Measurements from ENCODE around the gene NAE1.
A peak's percentile ranks its signal among the peaks of the same experiment; 100 is the strongest.
"Not testable (repeated sequence)": the region's sequence is repeated elsewhere in the genome, so short reads cannot be mapped to it uniquely, and the experiment has no call there.

The NAE1 gene

DNA sequence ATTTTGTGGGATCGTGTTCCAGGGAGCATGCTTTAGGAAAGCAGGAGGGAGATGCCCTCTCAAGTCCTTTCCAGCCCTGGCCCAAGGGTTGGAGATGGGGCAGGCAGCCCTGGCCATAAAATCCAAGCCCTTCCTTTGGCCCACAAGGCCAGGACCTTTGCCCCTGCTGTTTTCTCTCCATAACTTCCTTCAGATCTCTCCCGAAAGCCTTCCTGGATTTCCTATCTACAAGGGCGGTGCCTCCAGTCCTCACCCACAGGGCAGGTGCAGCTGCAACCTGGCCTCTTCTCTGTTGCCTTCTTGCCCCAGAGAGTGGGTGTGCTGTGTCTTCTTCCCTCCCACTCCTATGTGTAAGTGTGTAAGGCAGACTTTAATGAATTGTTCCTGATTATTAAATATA lies 41.1 kb upstream of the NAE1 start:
- in situ Hi-C loops (cut with MboI; ENCODE audit: low pct_unique_long_range_greater_than_20kb, low sequenced_read_pairs, unreplicated experiment): loop anchor here (25.0 kb wide), 1 partner anchor 460 kb away; no protein-coding TSS in a partner anchor
- TF ChIP-seq, protein P1, sequence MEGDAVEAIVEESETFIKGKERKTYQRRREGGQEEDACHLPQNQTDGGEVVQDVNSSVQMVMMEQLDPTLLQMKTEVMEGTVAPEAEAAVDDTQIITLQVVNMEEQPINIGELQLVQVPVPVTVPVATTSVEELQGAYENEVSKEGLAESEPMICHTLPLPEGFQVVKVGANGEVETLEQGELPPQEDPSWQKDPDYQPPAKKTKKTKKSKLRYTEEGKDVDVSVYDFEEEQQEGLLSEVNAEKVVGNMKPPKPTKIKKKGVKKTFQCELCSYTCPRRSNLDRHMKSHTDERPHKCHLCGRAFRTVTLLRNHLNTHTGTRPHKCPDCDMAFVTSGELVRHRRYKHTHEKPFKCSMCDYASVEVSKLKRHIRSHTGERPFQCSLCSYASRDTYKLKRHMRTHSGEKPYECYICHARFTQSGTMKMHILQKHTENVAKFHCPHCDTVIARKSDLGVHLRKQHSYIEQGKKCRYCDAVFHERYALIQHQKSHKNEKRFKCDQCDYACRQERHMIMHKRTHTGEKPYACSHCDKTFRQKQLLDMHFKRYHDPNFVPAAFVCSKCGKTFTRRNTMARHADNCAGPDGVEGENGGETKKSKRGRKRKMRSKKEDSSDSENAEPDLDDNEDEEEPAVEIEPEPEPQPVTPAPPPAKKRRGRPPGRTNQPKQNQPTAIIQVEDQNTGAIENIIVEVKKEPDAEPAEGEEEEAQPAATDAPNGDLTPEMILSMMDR (IDR thresholded peaks at IDR 0.05; ENCODE audit: extremely low read depth, insufficient read depth, missing control alignments): no peak
- DNase-seq (ENCODE audit: low spot score): no peak

DNA sequence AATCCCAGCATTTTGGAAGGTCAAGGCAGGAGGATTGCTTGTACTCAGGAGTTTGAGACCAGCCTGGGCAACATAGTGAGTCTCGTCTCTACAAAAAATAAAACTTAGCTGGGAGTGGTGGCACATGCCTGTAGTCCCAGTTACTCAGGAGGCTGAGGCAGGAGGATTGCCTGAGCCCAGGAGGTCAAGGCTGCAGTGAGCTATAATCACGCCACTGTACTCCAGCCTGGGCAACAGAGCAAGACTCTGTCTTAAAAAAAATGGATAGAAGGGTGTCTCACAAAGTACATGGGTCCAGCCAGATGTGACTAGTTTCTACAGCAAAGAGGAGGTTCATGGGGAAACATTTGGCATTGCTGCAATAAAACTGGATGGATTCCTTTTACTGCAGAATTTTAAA lies 40.6 kb upstream of the NAE1 start:
- in situ Hi-C loops (cut with MboI; ENCODE audit: low pct_unique_long_range_greater_than_20kb, low sequenced_read_pairs, unreplicated experiment): loop anchor here (25.0 kb wide), 1 partner anchor 459 kb away; no protein-coding TSS in a partner anchor
- not testable (repeated sequence) for DNase-seq (ENCODE audit: low spot score)

- TF ChIP-seq, protein P1 (IDR thresholded peaks at IDR 0.05; ENCODE audit: extremely low read depth, insufficient read depth, missing control alignments): no peak
- DNase-seq (ENCODE audit: low spot score): no peak
- in situ Hi-C loops (cut with MboI; ENCODE audit: low pct_unique_long_range_greater_than_20kb, low sequenced_read_pairs, unreplicated experiment): loop anchor here (25.0 kb wide), 1 partner anchor 457 kb away; no protein-coding TSS in a partner anchor
Observed at GRCh38 chr16:66869424-66869823, 38.6 kb upstream of the NAE1 start.

DNA sequence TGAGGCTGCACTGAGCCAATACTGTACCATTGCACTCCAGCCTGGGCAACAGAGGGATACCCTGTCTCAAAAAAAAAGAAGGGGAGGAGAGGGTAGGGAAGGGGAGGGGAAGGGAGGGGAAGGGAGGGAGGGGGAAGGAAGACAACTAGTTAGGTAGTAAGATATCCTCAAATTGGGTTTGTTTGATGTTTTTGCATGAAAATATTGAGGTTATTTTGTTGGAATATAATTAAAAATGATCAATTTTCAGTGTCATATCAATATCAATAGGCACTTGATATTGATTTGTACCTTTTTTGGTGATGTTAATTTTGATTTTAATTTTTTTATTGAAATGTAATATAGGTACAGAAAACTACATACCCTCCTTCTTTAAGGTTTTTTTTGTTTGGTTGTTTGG lies 32.9 kb upstream of the NAE1 start:
- no peak for DNase-seq (ENCODE audit: low spot score)
- TF ChIP-seq, protein P1 (IDR thresholded peaks at IDR 0.05; ENCODE audit: extremely low read depth, insufficient read depth, missing control alignments): no peak
- in situ Hi-C loops (cut with MboI; ENCODE audit: low pct_unique_long_range_greater_than_20kb, low sequenced_read_pairs, unreplicated experiment): loop anchor here (25.0 kb wide), 1 partner anchor 451 kb away; no protein-coding TSS in a partner anchor

DNA sequence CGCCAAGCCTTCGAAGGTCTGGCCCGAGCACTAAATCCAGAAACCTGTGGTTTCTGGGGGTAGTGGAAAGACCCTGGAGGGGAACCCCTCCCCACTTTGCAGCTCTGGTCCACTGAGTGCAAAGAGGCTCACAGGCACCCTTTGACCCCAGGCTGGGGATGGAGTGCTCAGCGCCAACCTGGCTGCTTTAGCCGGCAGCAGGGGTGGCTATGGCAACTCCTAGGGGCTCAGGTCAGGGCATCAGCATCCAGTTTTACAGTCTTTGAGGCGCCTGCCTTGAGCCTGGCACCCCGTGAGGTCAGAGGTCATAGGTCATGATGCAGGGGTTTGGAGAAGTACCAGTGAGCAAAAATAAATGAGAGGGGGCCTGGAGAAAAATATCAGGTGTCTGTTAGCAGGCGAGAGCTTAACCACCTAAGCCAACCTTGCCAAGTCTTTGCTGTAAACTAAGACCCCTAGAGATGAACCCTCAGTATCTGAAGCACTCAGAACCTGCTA lies 31.3 kb upstream of the NAE1 start:
- in situ Hi-C loops (cut with MboI; ENCODE audit: low pct_unique_long_range_greater_than_20kb, low sequenced_read_pairs, unreplicated experiment): loop anchor here (25.0 kb wide), 1 partner anchor 450 kb away; no protein-coding TSS in a partner anchor
- DNase-seq (ENCODE audit: low spot score): no peak
- TF ChIP-seq, protein P1 (IDR thresholded peaks at IDR 0.05; ENCODE audit: extremely low read depth, insufficient read depth, missing control alignments): no peak

DNA sequence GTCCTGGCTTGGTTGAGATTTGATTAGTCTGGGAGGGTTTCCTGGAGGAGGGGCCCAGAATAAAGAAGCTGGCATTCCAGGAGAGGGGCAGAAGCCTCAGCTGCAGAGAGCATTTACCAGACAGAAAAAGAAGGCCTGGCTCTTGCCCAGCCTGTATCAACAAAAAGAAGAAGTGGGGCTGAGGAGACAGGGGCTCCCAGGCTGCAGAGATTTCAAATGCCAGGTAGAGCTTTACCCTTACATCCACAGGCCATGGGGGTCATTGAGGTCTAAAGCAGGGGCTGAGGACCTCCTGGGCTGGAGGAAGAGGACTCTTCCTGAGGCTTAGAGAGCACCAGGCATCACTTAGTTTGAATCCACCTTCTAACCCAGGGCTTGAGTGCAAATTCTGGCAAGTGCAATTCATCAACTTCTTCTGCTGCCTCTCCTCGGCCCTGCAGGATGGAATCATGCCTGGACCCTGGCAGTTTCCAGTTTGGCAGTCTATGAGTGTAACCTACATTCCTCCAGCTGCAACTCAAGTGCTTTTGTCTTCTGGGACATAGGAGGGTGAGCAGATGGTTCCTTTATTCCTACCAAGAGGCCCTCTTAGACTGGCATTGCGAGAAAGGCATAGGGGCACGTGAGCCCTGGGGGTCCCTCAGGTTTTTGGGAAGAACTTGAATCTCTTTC lies 28.8 kb upstream of the NAE1 start:
- TF ChIP-seq, protein P1 (IDR thresholded peaks at IDR 0.05; ENCODE audit: extremely low read depth, insufficient read depth, missing control alignments): no peak
- DNase-seq (ENCODE audit: low spot score): peak; percentile 2
- in situ Hi-C loops (cut with MboI; ENCODE audit: low pct_unique_long_range_greater_than_20kb, low sequenced_read_pairs, unreplicated experiment): loop anchor here (25.0 kb wide), 1 partner anchor 447 kb away; no protein-coding TSS in a partner anchor

- TF ChIP-seq, protein P1 (IDR thresholded peaks at IDR 0.05; ENCODE audit: extremely low read depth, insufficient read depth, missing control alignments): no peak
- in situ Hi-C loops (cut with MboI; ENCODE audit: low pct_unique_long_range_greater_than_20kb, low sequenced_read_pairs, unreplicated experiment): loop anchor here (25.0 kb wide), 1 partner anchor 447 kb away; no protein-coding TSS in a partner anchor
- DNase-seq (ENCODE audit: low spot score): peak; percentile 15
Observed at GRCh38 chr16:66858740-66859396, 28.1 kb upstream of the NAE1 start.

Data from GM13977 (cell line).